Astrocyte (in vitro differentiated cells and primary cell): ENCODE measurements around the gene SCAF11. TPM values are rescaled to one million over a fixed set of nuclear protein-coding genes. Genes with fewer than 3 reads are reported as not detected.

Experiments
- DNase-seq: peaks from one replicate; pipeline ENCODE4 v3.0.0-alpha.2; 2010; ENCODE audit warnings: low read depth
- FAIRE-seq: peaks from 2 replicates; lab custom pipeline; 2011; peaks lifted over from hg19 to GRCh38; lab: Jason Lieb, UNC
- H2AFZ ChIP-seq: 2 replicates; pipeline ENCODE4 v1.6.0; 2012; ENCODE audit warnings: low read depth, low read length, inconsistent platforms
- H3K27ac ChIP-seq: 2 replicates; pipeline ENCODE4 v1.5.1; 2011; ENCODE audit warnings: low read depth, low read length, inconsistent platforms
- H3K27me3 ChIP-seq: 2 replicates; pipeline ENCODE4 v1.6.0; 2011; ENCODE audit warnings: low read length, inconsistent platforms; ENCODE audit not compliant: insufficient read depth
- H3K36me3 ChIP-seq: 2 replicates; pipeline ENCODE4 v1.5.1; 2011; ENCODE audit warnings: low read length, inconsistent platforms; ENCODE audit not compliant: insufficient read depth
- H3K4me1 ChIP-seq: 2 replicates; pipeline ENCODE4 v1.5.1; 2011; ENCODE audit warnings: low read length, inconsistent platforms; ENCODE audit not compliant: insufficient read depth
- H3K4me2 ChIP-seq: 2 replicates; pipeline ENCODE4 v1.6.0; 2012; ENCODE audit warnings: low read length, inconsistent platforms
- H3K4me3 ChIP-seq: 2 replicates; pipeline ENCODE4 v1.5.1; 2011; ENCODE audit warnings: low read depth, mild to moderate bottlenecking, low read length, inconsistent platforms; ENCODE audit not compliant: insufficient read depth
- H3K79me2 ChIP-seq: 2 replicates; pipeline ENCODE4 v1.6.0; 2012; ENCODE audit warnings: mild to moderate bottlenecking, low read length, inconsistent platforms; ENCODE audit not compliant: insufficient read depth
- H3K9ac ChIP-seq: 2 replicates; pipeline ENCODE4 v1.6.0; 2012; ENCODE audit warnings: mild to moderate bottlenecking, low read length, inconsistent platforms
- H3K9me3 ChIP-seq: 2 replicates; pipeline ENCODE4 v1.5.1; 2012; ENCODE audit warnings: low read depth, mild to moderate bottlenecking, low read length, inconsistent platforms; ENCODE audit not compliant: insufficient read depth
- H4K20me1 ChIP-seq: 2 replicates; pipeline ENCODE4 v1.6.0; 2012; ENCODE audit warnings: low read length, inconsistent platforms; ENCODE audit not compliant: insufficient read depth
- H3K27ac Mint-ChIP-seq: one replicate; pipeline ENCODE4 v1.8.0; 2021; ENCODE audit warnings: mild to moderate bottlenecking, mixed read lengths; ENCODE audit not compliant: unreplicated experiment
- H3K27me3 Mint-ChIP-seq: one replicate; pipeline ENCODE4 v1.8.0; 2021; ENCODE audit warnings: low read depth, mixed read lengths; ENCODE audit not compliant: unreplicated experiment
- H3K36me3 Mint-ChIP-seq: one replicate; pipeline ENCODE4 v1.8.0; 2021; ENCODE audit warnings: low read depth, mixed read lengths; ENCODE audit not compliant: unreplicated experiment
- H3K4me1 Mint-ChIP-seq: one replicate; pipeline ENCODE4 v1.8.0; 2021; ENCODE audit warnings: low read depth, mixed read lengths; ENCODE audit not compliant: unreplicated experiment
- H3K4me3 Mint-ChIP-seq: one replicate; pipeline ENCODE4 v1.8.0; 2021; ENCODE audit warnings: mild to moderate bottlenecking, moderate library complexity, mixed read lengths; ENCODE audit not compliant: unreplicated experiment
- H3K9me3 Mint-ChIP-seq: one replicate; pipeline ENCODE4 v1.8.0; 2021; ENCODE audit warnings: mild to moderate bottlenecking, mixed read lengths; ENCODE audit not compliant: unreplicated experiment
- EZH2 ChIP-seq: IDR thresholded peaks from 2 replicates; pipeline ENCODE4 v1.6.1; 2012; ENCODE audit warnings: mild to moderate bottlenecking, low read length, inconsistent platforms; ENCODE audit not compliant: insufficient read depth
- total RNA-seq: library from RNA; stranded (reverse); gene quantifications from 2 replicates; pipeline ENCODE4 v1.2.1, GENCODE V29; 2021
- TF ChIP-seq, protein P1 (sequence below): IDR thresholded peaks from 2 replicates; pipeline ENCODE4 v1.5.1; 2011; ENCODE audit warnings: low read depth, mild to moderate bottlenecking, inconsistent platforms, low read length, moderate library complexity; ENCODE audit not compliant: insufficient read depth

SCAF11 gene
- total RNA-seq, 1 donor from 2014 or later: 118 TPM

DNA sequence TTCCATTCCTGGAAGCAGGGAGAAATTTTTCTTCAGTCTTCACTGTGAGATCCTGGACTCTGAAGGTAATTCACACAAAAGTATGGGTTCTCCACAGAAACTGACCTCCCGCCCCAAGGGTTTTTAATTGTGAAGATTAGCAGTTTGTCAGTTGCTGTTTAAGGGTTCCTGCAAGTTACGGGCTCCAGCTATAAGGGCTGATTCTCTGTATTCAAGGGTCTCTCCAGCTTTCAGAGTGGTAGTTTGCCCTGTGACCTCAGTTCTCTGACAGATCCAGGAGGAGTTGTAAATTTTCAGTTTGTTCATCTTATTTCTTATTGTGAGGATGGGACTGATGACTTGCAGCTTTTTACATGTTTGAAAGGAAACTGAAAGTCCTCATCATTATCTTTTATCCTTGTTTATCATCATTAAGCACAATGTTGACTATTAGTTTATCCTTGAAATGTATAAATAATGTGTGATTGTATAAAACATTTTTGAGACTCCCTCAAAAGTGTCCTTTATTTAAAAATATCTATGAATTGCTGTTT lies 110.9 kb downstream of the SCAF11 start:
- H4K20me1 ChIP-seq: peaks cover 3% of the 10 kb centered on the region
- Mint-ChIP-seq H3K27me3 (no peaks in the 10 kb centered on the region), H3K36me3 (peaks cover 15% of the 10 kb centered on the region), H3K9me3 (no peaks in the 10 kb centered on the region), H3K4me3 (no peak overlapping the region), H3K4me1 (peaks cover 13% of the 10 kb centered on the region), H3K27ac (peak overlapping the region; percentile 2)
- peaks cover under 1% of the 10 kb centered on the region for H3K36me3 ChIP-seq
- FAIRE-seq: no peak
- H3K4me3 ChIP-seq: no peak overlapping the region
- no peak for TF ChIP-seq EZH2
- TF ChIP-seq, protein P1, sequence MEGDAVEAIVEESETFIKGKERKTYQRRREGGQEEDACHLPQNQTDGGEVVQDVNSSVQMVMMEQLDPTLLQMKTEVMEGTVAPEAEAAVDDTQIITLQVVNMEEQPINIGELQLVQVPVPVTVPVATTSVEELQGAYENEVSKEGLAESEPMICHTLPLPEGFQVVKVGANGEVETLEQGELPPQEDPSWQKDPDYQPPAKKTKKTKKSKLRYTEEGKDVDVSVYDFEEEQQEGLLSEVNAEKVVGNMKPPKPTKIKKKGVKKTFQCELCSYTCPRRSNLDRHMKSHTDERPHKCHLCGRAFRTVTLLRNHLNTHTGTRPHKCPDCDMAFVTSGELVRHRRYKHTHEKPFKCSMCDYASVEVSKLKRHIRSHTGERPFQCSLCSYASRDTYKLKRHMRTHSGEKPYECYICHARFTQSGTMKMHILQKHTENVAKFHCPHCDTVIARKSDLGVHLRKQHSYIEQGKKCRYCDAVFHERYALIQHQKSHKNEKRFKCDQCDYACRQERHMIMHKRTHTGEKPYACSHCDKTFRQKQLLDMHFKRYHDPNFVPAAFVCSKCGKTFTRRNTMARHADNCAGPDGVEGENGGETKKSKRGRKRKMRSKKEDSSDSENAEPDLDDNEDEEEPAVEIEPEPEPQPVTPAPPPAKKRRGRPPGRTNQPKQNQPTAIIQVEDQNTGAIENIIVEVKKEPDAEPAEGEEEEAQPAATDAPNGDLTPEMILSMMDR: no peak
- H3K27me3 ChIP-seq: no peaks in the 10 kb centered on the region
- no peak for DNase-seq
- H2AFZ ChIP-seq: no peak overlapping the region
- H3K4me2 ChIP-seq: no peak overlapping the region
- H3K9me3 ChIP-seq: no peaks in the 10 kb centered on the region
- no peaks in the 10 kb centered on the region for H3K79me2 ChIP-seq
- no peak overlapping the region for H3K27ac ChIP-seq
- no peak overlapping the region for H3K9ac ChIP-seq
- no peaks in the 10 kb centered on the region for H3K4me1 ChIP-seq

DNA sequence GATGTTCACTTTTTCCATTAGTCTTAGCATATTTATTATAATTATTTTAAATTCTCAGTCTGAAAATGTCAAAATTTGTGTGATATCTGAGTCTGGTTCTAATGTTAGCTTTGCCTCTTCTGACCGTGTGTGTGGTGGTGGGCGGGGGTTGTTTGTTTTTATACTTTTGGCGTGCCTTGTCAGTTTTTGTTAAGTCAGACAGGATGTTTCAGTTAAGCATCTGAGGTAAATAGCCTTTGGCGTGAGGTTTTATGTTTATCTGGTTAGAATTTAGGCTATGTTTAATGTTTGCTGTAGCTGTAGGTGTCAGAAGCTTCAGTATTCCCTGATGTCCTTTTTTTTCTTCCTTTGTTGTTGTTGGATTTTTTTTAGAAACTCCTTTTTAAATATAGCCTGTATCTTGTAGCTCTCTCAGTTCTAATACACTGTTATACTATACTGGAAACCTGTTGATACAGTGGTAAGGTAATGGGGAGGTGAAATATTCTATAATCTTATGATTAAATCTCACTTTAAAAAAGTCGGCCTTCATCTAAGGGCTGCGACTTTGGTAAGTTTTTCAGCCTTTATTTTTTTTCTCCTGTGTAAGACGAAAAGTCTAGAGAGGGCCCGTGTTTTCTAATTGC lies 111.6 kb downstream of the SCAF11 start:
- Histone ChIP-seq H3K4me2 (no peak overlapping the region), H3K27me3 (no peaks in the 10 kb centered on the region), H3K4me3 (no peak overlapping the region), H3K79me2 (no peaks in the 10 kb centered on the region), H2AFZ (no peak overlapping the region), H3K9me3 (no peaks in the 10 kb centered on the region), H3K27ac (no peak overlapping the region), H3K36me3 (peaks cover 3% of the 10 kb centered on the region), H4K20me1 (peaks cover 3% of the 10 kb centered on the region), H3K4me1 (no peaks in the 10 kb centered on the region), H3K9ac (no peak overlapping the region)
- Mint-ChIP-seq H3K9me3 (no peaks in the 10 kb centered on the region), H3K36me3 (peaks cover 18% of the 10 kb centered on the region), H3K27me3 (no peaks in the 10 kb centered on the region), H3K4me3 (no peak overlapping the region), H3K27ac (no peak overlapping the region), H3K4me1 (peaks cover 13% of the 10 kb centered on the region)
- FAIRE-seq (no peak), DNase-seq (no peak)
- no peak for TF ChIP-seq EZH2
- TF ChIP-seq, protein P1: no peak

DNA sequence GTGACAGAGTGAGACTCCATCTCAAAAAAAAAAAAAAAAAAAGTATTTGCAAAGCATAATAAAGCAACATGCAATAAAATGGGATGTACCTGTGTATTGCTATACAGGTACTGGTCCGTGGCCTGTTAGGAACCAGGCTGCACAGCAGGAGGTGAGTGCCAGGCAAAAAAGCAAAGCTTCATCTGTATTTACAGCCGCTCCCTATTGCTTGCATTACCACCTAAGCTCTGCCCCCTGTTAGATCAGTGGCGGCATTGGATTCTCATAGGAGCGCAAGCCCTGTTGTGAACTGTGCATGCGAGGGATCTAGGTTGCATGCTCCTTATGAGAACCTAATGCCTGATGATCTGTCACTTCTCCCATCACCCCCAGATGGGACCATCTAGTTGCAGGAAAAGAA lies 113.3 kb downstream of the SCAF11 start:
- TF ChIP-seq, protein P1: no peak
- no peak for TF ChIP-seq EZH2
- no peaks in the 10 kb centered on the region for H3K79me2 ChIP-seq
- Mint-ChIP-seq H3K27me3 (no peaks in the 10 kb centered on the region), H3K9me3 (no peaks in the 10 kb centered on the region), H3K36me3 (peaks cover 19% of the 10 kb centered on the region), H3K27ac (no peak overlapping the region), H3K4me3 (no peak overlapping the region), H3K4me1 (peaks cover 13% of the 10 kb centered on the region)
- no peaks in the 10 kb centered on the region for H3K4me1 ChIP-seq
- no peak overlapping the region for H3K9ac ChIP-seq
- FAIRE-seq (no peak), DNase-seq (no peak)
- no peak overlapping the region for H2AFZ ChIP-seq
- H3K4me2 ChIP-seq: no peak overlapping the region
- H3K4me3 ChIP-seq: no peak overlapping the region
- peaks cover 7% of the 10 kb centered on the region for H4K20me1 ChIP-seq
- H3K27ac ChIP-seq: no peak overlapping the region
- peaks cover 7% of the 10 kb centered on the region for H3K36me3 ChIP-seq
- no peaks in the 10 kb centered on the region for H3K27me3 ChIP-seq
- H3K9me3 ChIP-seq: no peaks in the 10 kb centered on the region
